ENCODE results near the gene ABCG5. TPM values are rescaled to one million over a fixed set of nuclear protein-coding genes. Genes with fewer than 3 reads are reported as not detected.

Gene ABCG5
- total and polyA plus RNA-seq, 5 donors: not detected

GRCh38 chr2:43840965-43841364, 2.3 kb upstream of the ABCG5 start:
- WGBS: 56% methylated on average over 5 of the region's 5 CpGs
- DNase-seq (no peak), ATAC-seq (no peak)
- H3K4me3 ChIP-seq (ENCODE audit: low read length): no peak overlapping the region
- H3K4me1 ChIP-seq (ENCODE audit: control insufficient read depth, insufficient read depth, low read length): no peaks in the 10 kb centered on the region
- intact Hi-C loops (cut with DNase I): no loop called here
- no peak overlapping the region for H3K27ac ChIP-seq (ENCODE audit: low read length)
- no peaks in the 10 kb centered on the region for H3K27me3 ChIP-seq (ENCODE audit: control insufficient read depth, insufficient read depth)
- no peaks in the 10 kb centered on the region for H3K9me3 ChIP-seq (ENCODE audit: control insufficient read depth, low read length)

- ATAC-seq (no peak), DNase-seq (no peak)
- 81% methylated on average over 14 of the region's 14 CpGs for WGBS
- Histone ChIP-seq H3K27me3 (ENCODE audit: control insufficient read depth, insufficient read depth) (no peaks in the 10 kb centered on the region), H3K9me3 (ENCODE audit: control insufficient read depth, low read length) (no peaks in the 10 kb centered on the region), H3K4me3 (ENCODE audit: low read length) (no peak overlapping the region), H3K4me1 (ENCODE audit: control insufficient read depth, insufficient read depth, low read length) (no peaks in the 10 kb centered on the region), H3K27ac (ENCODE audit: low read length) (no peak overlapping the region)
- intact Hi-C loops (cut with DNase I): no loop called here
Observed at GRCh38 chr2:43839776-43840564, 1.3 kb upstream of the ABCG5 start.

- intact Hi-C loops (cut with DNase I): no loop called here
- DNase-seq (no peak), ATAC-seq (peak in 1 of 2 donors; percentile 26)
- WGBS: 86% methylated on average over 21 of the region's 21 CpGs
- Histone ChIP-seq H3K27me3 (ENCODE audit: control insufficient read depth, insufficient read depth) (no peaks in the 10 kb centered on the region), H3K9me3 (ENCODE audit: control insufficient read depth, low read length) (no peaks in the 10 kb centered on the region), H3K4me3 (ENCODE audit: low read length) (no peak overlapping the region), H3K27ac (ENCODE audit: low read length) (no peak overlapping the region), H3K4me1 (ENCODE audit: control insufficient read depth, insufficient read depth, low read length) (no peaks in the 10 kb centered on the region)
Observed at GRCh38 chr2:43837831-43838559, 644 bp downstream of the ABCG5 start.

- Histone ChIP-seq H3K4me3 (ENCODE audit: low read length) (no peak overlapping the region), H3K9me3 (ENCODE audit: control insufficient read depth, low read length) (no peaks in the 10 kb centered on the region), H3K27ac (ENCODE audit: low read length) (no peak overlapping the region), H3K27me3 (ENCODE audit: control insufficient read depth, insufficient read depth) (no peaks in the 10 kb centered on the region), H3K4me1 (ENCODE audit: control insufficient read depth, insufficient read depth, low read length) (no peaks in the 10 kb centered on the region)
- DNase-seq (no peak), ATAC-seq (no peak)
- intact Hi-C loops (cut with DNase I): no loop called here
- WGBS: 77% methylated on average over 4 of the region's 4 CpGs
Observed at GRCh38 chr2:43837033-43837432, 1.6 kb downstream of the ABCG5 start.

GRCh38 chr2:43832457-43832856, 6.2 kb downstream of the ABCG5 start:
- Histone ChIP-seq H3K27ac (ENCODE audit: low read length) (no peak overlapping the region), H3K27me3 (ENCODE audit: control insufficient read depth, insufficient read depth) (no peaks in the 10 kb centered on the region), H3K9me3 (ENCODE audit: control insufficient read depth, low read length) (no peaks in the 10 kb centered on the region), H3K4me3 (ENCODE audit: low read length) (no peak overlapping the region), H3K4me1 (ENCODE audit: control insufficient read depth, insufficient read depth, low read length) (no peaks in the 10 kb centered on the region)
- intact Hi-C loops (cut with DNase I): no loop called here
- 58% methylated on average over 3 of the region's 3 CpGs for WGBS
- DNase-seq: no peak
- no peak for ATAC-seq

GRCh38 chr2:43831543-43832294, 6.9 kb downstream of the ABCG5 start:
- 7% methylated on average over 54 of the region's 54 CpGs for WGBS
- DNase-seq (peak in 1 of 3 donors; percentile 59), ATAC-seq (peak; percentile 33 to 35)
- Histone ChIP-seq H3K9me3 (ENCODE audit: control insufficient read depth, low read length) (no peaks in the 10 kb centered on the region), H3K4me3 (ENCODE audit: low read length) (peak overlapping the region; percentile 5), H3K4me1 (ENCODE audit: control insufficient read depth, insufficient read depth, low read length) (no peaks in the 10 kb centered on the region), H3K27me3 (ENCODE audit: control insufficient read depth, insufficient read depth) (no peaks in the 10 kb centered on the region), H3K27ac (ENCODE audit: low read length) (no peak overlapping the region)
- intact Hi-C loops (cut with DNase I): no loop called here

- DNase-seq (no peak), ATAC-seq (no peak)
- Histone ChIP-seq H3K27ac (ENCODE audit: low read length) (no peak overlapping the region), H3K27me3 (ENCODE audit: control insufficient read depth, insufficient read depth) (no peaks in the 10 kb centered on the region), H3K9me3 (ENCODE audit: control insufficient read depth, low read length) (no peaks in the 10 kb centered on the region), H3K4me3 (ENCODE audit: low read length) (no peak overlapping the region), H3K4me1 (ENCODE audit: control insufficient read depth, insufficient read depth, low read length) (no peaks in the 10 kb centered on the region)
- intact Hi-C loops (cut with DNase I): no loop called here
- WGBS: 94% methylated on average over 17 of the region's 17 CpGs
Observed at GRCh38 chr2:43826305-43827250, 12.1 kb downstream of the ABCG5 start.

- Histone ChIP-seq H3K27ac (ENCODE audit: low read length) (no peak overlapping the region), H3K4me1 (ENCODE audit: control insufficient read depth, insufficient read depth, low read length) (no peaks in the 10 kb centered on the region), H3K9me3 (ENCODE audit: control insufficient read depth, low read length) (no peaks in the 10 kb centered on the region), H3K4me3 (ENCODE audit: low read length) (no peak overlapping the region), H3K27me3 (ENCODE audit: control insufficient read depth, insufficient read depth) (no peaks in the 10 kb centered on the region)
- ATAC-seq (no peak), DNase-seq (no peak)
- 75% methylated on average over 3 of the region's 3 CpGs for WGBS
- intact Hi-C loops (cut with DNase I): no loop called here
Observed at GRCh38 chr2:43825841-43826240, 12.8 kb downstream of the ABCG5 start.

GRCh38 chr2:43824951-43825493, 13.6 kb downstream of the ABCG5 start:
- H3K9me3 ChIP-seq (ENCODE audit: control insufficient read depth, low read length): no peaks in the 10 kb centered on the region
- ATAC-seq: peak in 1 of 2 donors; percentile 21
- whole genome bisulfite sequencing: 83% methylated on average over 12 of the region's 12 CpGs
- no peak overlapping the region for H3K27ac ChIP-seq (ENCODE audit: low read length)
- no peaks in the 10 kb centered on the region for H3K4me1 ChIP-seq (ENCODE audit: control insufficient read depth, insufficient read depth, low read length)
- no peaks in the 10 kb centered on the region for H3K27me3 ChIP-seq (ENCODE audit: control insufficient read depth, insufficient read depth)
- intact Hi-C loops (cut with DNase I): no loop called here
- no peak for DNase-seq
- H3K4me3 ChIP-seq (ENCODE audit: low read length): no peak overlapping the region

GRCh38 chr2:43824512-43824911, 14.1 kb downstream of the ABCG5 start:
- Histone ChIP-seq H3K27me3 (ENCODE audit: control insufficient read depth, insufficient read depth) (no peaks in the 10 kb centered on the region), H3K27ac (ENCODE audit: low read length) (no peak overlapping the region), H3K4me1 (ENCODE audit: control insufficient read depth, insufficient read depth, low read length) (no peaks in the 10 kb centered on the region), H3K9me3 (ENCODE audit: control insufficient read depth, low read length) (no peaks in the 10 kb centered on the region), H3K4me3 (ENCODE audit: low read length) (no peak overlapping the region)
- intact Hi-C loops (cut with DNase I): no loop called here
- DNase-seq: no peak
- 84% methylated on average over 2 of the region's 2 CpGs for WGBS
- ATAC-seq: no peak

Data from right cardiac atrium (tissue), 5 donors.